ENCODE data around the gene SDSL. TPM values are rescaled to one million over a fixed set of nuclear protein-coding genes. Genes with fewer than 3 reads are reported as not detected.

SDSL gene
- total and polyA plus RNA-seq, 2 of the 13 experiments (the other 11 are each of a cell fraction or from before 2014, with no cell fraction given), result 1.2 to 1.7 TPM

DNA sequence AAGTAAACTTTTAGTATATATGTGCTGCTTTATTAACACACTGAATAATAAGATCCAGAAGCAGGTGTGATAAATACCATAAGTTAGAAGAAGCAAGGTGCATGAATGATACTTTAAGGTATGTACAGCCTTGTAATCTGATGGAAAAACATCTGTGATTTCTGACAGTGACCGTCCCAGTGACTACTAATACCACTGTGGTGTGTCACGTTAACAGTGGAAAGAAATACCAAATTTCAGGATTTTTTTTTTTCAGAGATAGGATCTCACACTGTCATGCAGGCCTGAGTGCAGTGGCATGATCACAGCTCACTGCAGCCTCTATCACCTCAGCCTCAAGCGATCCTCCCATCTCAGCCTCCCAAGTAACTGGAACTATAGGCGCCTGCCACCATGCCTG lies 40.0 kb upstream of the SDSL start (continued):
- TF ChIP-seq, protein P1, sequence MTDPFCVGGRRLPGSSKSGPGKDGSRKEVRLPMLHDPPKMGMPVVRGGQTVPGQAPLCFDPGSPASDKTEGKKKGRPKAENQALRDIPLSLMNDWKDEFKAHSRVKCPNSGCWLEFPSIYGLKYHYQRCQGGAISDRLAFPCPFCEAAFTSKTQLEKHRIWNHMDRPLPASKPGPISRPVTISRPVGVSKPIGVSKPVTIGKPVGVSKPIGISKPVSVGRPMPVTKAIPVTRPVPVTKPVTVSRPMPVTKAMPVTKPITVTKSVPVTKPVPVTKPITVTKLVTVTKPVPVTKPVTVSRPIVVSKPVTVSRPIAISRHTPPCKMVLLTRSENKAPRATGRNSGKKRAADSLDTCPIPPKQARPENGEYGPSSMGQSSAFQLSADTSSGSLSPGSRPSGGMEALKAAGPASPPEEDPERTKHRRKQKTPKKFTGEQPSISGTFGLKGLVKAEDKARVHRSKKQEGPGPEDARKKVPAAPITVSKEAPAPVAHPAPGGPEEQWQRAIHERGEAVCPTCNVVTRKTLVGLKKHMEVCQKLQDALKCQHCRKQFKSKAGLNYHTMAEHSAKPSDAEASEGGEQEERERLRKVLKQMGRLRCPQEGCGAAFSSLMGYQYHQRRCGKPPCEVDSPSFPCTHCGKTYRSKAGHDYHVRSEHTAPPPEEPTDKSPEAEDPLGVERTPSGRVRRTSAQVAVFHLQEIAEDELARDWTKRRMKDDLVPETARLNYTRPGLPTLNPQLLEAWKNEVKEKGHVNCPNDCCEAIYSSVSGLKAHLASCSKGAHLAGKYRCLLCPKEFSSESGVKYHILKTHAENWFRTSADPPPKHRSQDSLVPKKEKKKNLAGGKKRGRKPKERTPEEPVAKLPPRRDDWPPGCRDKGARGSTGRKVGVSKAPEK (CRISPR knock-in tag; IDR thresholded peaks at IDR 0.05; ENCODE audit: borderline replicate concordance), result no peak
- TF ChIP-seq ISX (CRISPR knock-in tag; conservative IDR thresholded peaks at IDR 0.05) (no peak), NFYB (CRISPR knock-in tag; IDR thresholded peaks at IDR 0.05) (no peak), BCL3 (CRISPR knock-in tag; IDR thresholded peaks at IDR 0.05) (no peak), TBX3 (IDR thresholded peaks at IDR 0.05; ENCODE audit: borderline replicate concordance) (no peak), ZNF670 (CRISPR knock-in tag; IDR thresholded peaks at IDR 0.05; ENCODE audit: borderline replicate concordance) (no peak), ARNT (IDR thresholded peaks at IDR 0.05) (no peak), RAD51 (IDR thresholded peaks at IDR 0.05; ENCODE audit: borderline replicate concordance) (no peak)
- TF ChIP-seq, protein P2, sequence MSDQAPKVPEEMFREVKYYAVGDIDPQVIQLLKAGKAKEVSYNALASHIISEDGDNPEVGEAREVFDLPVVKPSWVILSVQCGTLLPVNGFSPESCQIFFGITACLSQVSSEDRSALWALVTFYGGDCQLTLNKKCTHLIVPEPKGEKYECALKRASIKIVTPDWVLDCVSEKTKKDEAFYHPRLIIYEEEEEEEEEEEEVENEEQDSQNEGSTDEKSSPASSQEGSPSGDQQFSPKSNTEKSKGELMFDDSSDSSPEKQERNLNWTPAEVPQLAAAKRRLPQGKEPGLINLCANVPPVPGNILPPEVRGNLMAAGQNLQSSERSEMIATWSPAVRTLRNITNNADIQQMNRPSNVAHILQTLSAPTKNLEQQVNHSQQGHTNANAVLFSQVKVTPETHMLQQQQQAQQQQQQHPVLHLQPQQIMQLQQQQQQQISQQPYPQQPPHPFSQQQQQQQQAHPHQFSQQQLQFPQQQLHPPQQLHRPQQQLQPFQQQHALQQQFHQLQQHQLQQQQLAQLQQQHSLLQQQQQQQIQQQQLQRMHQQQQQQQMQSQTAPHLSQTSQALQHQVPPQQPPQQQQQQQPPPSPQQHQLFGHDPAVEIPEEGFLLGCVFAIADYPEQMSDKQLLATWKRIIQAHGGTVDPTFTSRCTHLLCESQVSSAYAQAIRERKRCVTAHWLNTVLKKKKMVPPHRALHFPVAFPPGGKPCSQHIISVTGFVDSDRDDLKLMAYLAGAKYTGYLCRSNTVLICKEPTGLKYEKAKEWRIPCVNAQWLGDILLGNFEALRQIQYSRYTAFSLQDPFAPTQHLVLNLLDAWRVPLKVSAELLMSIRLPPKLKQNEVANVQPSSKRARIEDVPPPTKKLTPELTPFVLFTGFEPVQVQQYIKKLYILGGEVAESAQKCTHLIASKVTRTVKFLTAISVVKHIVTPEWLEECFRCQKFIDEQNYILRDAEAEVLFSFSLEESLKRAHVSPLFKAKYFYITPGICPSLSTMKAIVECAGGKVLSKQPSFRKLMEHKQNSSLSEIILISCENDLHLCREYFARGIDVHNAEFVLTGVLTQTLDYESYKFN (CRISPR knock-in tag; conservative IDR thresholded peaks at IDR 0.05), result no peak
- TF ChIP-seq, protein P3, sequence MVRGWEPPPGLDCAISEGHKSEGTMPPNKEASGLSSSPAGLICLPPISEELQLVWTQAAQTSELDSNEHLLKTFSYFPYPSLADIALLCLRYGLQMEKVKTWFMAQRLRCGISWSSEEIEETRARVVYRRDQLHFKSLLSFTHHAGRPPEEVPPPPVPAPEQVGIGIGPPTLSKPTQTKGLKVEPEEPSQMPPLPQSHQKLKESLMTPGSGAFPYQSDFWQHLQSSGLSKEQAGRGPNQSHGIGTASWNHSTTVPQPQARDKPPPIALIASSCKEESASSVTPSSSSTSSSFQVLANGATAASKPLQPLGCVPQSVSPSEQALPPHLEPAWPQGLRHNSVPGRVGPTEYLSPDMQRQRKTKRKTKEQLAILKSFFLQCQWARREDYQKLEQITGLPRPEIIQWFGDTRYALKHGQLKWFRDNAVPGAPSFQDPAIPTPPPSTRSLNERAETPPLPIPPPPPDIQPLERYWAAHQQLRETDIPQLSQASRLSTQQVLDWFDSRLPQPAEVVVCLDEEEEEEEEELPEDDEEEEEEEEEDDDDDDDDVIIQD (CRISPR knock-in tag; IDR thresholded peaks at IDR 0.05; ENCODE audit: low read depth), result no peak
